ENCODE results near the gene ESRRG.

The ESRRG gene

GRCh38 chr1:216499581-216500272, 223.5 kb downstream of the ESRRG start:
- no peak for DNase-seq

GRCh38 chr1:216498277-216498676, 225.0 kb downstream of the ESRRG start:
- no peak for DNase-seq

- no peak for DNase-seq
These were observed 238.2 kb downstream of the ESRRG start for GRCh38 chr1:216485042-216485441.

GRCh38 chr1:216483672-216484401, 239.4 kb downstream of the ESRRG start:
- DNase-seq = no peak

GRCh38 chr1:216482620-216483019, 240.6 kb downstream of the ESRRG start:
- no peak for DNase-seq

GRCh38 chr1:216478238-216478637, 245.0 kb downstream of the ESRRG start:
- DNase-seq = no peak

GRCh38 chr1:216476341-216476740, 246.9 kb downstream of the ESRRG start:
- peak; percentile 45 for DNase-seq

- DNase-seq = no peak
These were observed 247.5 kb downstream of the ESRRG start for GRCh38 chr1:216475659-216476276.

- no peak for DNase-seq
These were observed 256.9 kb downstream of the ESRRG start for GRCh38 chr1:216466162-216466801.

GRCh38 chr1:216464489-216464888, 258.7 kb downstream of the ESRRG start:
- no peak for DNase-seq

- no peak for DNase-seq
These were observed 261.0 kb downstream of the ESRRG start for GRCh38 chr1:216462066-216462775.

- no peak for DNase-seq
These were observed 261.8 kb downstream of the ESRRG start for GRCh38 chr1:216461466-216461865.

GRCh38 chr1:216459651-216460207, 263.5 kb downstream of the ESRRG start:
- no peak for DNase-seq

GRCh38 chr1:216458812-216459211, 264.4 kb downstream of the ESRRG start:
- no peak for DNase-seq

- no peak for DNase-seq
These were observed 265.9 kb downstream of the ESRRG start for GRCh38 chr1:216457356-216457755.

- no peak for DNase-seq
These were observed 266.5 kb downstream of the ESRRG start for GRCh38 chr1:216456682-216457081.

GRCh38 chr1:216453777-216454176, 269.5 kb downstream of the ESRRG start:
- DNase-seq = peak; percentile 74
